Activated gamma-delta T cell treated with anti-CD3 and anti-CD28 coated beads, Interleukin-2, amount 50 U/mL, for 16 hours (primary cell): Measurements from ENCODE around the gene METTL3.
A peak's percentile ranks its signal among the peaks of the same experiment; 100 is the strongest.

Source experiments
- DNase-seq: peaks from one replicate; pipeline ENCODE4 v3.0.0-alpha.2; 2020; ENCODE audit warnings: low read depth

The METTL3 gene

DNA sequence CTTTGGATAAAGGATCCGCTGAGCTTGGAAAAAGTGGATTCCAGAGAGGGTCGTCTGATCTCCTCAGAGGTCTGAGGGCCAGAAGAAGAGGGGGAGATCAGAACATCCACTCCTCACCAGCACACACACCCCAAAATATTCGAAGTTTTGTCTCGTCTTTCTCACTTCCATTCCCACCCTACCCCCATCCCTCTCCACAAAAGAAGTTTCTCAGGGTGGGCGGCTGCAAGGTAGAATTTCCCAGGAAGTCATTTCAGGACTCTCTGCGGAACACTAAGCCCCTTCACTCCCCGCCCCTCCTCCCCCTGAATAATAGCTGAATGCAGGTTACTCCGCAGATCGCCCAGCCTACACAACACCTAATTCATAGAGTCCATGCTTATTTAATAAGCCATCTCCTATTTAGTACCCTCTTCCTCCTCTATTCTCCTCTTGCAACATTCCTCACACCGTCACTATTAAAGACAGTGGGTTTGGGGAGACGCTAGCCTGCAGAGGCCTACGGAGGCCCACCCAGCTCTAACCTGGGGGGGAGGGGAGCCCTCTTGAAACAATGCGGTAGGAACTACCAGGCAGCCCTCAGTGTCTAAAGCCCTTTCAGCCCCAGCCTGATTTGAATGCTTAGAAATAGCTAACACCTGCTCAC is 15.7 kb upstream of the METTL3 start:
- no peak for DNase-seq

DNA sequence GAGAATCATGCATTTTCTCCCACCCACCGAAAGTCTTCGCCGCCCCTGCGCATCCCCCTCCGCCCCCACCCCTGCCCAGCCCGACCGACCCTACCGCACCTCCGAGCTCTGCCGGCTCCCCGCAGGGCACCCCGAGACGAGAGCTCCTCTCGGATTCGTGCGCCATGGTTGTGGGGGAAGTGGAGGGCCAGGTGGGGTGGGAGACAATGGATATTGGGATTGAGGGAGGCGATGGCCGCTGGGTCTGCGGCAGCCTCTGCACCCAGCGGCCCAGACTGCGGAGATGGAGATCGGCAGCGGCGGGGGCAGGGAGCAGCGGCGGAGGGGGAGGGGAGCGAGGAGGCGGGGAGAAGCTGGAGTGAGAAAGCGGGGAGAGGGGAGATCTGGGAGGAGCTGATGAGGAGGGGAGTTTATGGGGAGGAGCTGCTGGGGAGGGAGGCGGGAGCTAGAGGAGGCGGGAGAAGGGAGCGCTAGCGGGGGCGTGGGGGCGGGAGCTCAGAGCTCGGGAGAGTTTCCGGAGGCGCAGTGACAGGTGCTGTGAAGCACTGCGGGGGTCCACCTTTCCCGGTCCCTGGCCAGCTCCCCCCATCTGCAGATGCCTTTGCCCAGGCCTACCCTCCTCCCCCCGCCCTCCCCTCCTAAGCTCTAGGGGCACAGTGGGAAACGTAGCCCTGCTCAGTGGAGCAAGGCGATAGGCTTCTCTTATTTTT is 15.0 kb upstream of the METTL3 start, which contains the start of gene SALL2:
Gene SALL2, minus strand, starts transcription at position 385 of the 710 bp plus-strand sequence. Its CDS starts 219 bp downstream, at position 166.
- peak; percentile 42 for DNase-seq

DNA sequence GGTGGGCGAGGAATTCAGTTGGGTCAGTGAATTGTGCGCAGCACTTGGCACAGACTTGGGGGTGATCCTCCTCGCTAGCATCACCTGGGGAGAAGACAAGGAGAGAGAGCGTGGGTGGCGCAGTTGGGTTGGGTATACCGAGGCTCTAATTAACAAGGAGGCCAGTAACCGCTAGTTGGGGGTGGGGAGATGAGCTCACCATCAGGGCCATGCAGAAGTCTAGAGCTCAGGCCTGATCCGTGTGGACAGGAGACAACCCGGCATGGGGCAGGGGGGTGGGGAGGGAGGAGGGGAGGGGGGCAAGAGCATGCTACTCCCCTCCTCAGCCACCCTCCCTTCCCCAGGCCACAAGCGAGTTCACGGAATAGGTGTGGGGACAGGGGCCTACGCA is 14.4 kb upstream of the METTL3 start:
- DNase-seq: no peak

DNA sequence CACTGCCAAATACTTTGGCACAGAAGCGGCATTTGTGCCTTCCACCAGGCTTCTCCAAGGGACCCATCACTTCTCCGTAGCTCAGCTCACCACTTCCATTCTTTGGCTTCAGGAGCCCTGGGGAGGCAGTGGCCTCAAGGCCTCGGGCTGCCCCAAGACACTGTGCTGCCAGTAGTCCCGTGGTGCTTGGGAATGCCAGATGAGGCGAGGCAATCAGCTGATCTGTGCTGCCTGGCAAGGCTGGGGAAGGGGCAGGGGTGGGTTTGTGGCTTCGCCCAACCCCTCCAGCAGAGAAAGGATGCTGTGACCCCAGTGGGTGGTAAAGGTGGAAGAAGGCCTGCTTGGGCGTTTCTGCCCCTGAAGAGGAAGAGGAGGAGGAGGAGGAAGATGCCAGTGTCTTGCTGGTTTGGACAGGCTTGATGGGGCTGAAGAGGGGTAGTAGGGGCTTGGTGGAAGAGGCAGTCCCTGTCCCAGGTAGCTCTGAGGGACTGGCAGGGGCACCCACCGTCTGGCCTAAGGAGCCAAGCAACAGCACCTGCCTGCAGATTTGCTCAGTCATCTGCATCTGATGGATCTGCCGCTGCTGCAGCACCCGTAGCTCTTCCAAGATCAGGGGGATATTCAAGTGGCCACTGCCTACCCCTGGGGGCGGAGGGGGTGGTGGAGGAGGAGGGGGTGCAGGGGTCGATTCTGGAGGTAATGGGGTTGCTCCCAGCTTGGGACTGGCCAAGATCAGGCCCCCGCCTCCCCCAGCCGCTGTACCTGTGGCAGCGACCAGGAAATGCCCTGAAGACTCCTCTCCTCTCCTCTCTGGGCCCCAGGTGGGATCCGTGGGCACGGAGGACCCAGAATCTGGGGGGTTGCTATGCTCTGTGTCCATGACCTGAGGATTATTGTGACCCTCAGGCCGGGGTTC is 13.7 kb upstream of the METTL3 start:
- no peak for DNase-seq

DNA sequence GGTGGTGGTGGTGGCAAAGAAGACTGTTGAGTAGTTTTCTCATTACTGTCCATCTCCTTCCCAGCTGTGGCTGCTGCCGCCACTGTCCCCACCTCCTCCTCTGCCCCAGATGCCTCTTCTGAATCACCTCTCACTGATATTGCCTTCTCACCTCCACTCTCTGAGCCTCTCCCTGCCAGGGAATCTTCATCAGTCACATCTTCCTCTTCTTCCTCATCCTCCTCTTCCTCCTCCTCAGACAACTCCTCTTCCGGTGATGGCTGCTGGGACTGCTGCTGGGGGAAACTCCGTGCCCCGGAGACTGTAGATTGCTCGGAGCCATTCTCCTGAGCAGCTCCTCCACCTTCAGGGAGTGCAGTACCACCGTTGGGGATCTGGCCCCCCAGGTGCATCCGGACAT is 12.1 kb upstream of the METTL3 start:
- no peak for DNase-seq

DNA sequence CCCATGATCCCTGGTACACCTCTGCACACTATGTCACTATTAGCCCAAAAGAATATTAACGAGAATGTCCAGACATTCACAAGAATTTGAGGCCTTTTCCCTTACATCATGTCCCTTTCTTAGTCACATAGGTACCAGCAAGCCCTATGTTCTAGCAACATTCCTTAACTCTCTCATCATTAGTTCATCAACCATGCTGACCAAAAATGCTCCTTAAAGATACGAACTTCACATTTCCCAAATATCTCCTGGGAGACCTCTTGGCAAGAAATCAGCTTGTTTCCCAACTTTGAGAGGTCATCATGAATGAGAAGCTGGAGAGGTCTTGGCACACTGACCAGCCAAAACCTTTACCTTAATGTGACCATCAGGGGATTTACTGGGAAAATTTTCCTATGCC is 10.4 kb upstream of the METTL3 start:
- DNase-seq: no peak

DNA sequence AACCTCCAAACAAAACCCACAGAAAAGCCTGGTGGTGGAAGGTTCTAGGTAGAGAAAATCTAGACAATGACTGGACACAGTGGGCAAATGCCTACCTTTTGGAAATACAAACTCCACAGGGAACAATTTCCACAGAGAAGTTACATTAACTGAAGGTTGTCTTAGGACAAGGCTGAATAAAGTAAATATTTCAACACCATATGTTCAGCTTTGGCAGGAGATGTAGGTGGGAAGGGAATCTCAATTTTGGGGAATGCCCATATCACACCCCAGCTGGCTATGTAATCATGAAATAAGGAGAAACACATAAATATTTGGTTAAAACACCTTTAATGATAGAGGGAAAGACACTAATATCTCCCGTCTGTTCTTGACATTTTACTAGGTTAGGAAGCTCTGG is 9.6 kb upstream of the METTL3 start:
- DNase-seq: no peak

DNA sequence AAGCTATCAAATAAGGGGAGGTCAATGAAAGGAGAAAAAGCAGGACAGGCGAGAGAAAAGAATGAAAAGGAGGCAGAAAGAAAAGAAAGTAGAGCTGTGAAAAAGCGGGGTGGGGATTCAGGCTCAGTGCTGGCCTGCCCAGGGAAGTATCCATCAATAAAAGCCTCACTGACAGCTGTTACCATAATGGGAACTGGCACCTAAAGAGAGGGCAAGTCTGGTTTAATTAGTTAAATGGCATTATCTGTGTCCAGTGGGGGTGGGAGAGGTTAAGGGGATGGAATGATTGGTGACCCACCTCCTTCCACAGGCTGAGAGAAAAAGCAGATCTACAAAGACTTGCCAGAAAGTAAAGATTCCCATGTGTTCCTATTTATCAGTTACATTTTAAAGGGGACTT is 7.6 kb upstream of the METTL3 start:
- DNase-seq: no peak

DNA sequence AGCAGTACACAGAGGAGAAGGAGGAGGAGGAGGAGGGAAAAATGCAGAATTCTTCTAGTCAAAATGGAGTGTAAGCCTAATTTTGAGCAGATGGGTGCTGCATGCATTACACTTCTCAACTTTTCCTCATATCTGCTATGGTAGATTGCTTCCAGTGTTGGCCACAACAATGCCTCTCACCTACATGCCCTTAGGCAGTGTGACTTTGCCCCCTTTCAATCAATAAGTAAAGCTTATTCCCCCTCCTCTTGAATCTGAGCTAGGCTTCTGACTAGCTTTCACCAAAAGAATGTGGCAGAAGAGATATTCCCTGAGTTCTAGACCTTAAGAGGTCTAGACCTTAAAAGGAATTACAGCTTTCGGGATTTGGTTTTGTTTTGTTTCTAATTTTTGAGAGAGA is 3.2 kb upstream of the METTL3 start:
- DNase-seq: no peak

DNA sequence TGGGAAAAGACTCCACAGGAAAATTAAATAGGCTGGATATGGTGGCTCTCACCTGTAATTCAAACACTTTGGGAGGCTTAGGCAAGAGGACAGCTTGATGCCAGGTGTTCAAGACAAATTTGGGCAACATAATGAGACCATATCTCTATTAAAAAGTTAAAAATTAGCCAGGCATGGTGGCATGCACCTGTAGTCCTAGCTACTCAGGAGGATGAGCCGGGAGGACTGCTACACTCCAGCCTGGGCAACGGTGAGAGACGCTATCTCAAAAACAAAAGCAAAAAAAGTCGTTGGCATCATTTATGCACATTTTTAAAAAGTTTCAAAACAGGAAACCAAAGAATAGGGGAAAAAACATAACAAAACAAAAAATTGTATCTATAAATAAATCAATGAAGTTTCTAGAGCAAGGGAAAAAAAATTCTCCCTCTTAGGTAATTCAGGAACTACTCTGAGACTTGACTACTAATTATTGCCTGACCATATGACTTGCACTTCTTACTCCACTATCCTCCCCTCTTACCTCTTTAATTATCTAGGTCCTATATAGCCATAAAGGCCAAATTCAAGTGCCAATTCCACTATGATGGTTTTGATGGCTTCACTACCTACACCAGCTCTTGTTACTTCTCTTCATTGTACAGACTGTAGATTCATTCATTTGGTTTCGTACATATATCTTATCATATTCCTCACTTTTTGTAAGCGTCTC is 1.6 kb downstream of the METTL3 start:
- DNase-seq: no peak

DNA sequence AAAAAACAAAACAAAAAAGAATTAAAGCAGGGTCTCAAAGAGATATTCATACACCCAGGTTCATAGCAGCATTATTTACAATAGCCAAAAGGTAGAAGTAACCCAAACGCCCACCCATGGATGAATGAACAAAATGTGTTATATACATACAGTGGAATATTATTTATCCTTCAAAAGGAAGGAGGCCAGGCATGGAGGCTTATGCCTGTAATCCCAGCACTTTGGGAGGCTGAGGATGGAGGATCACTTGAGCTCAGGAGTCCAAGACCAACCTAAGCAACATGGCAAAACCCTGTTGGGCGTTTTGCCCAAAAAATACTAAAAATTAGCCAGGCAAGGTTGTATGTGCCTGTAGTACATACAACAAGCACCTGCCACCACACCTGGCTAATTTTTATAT is 4.6 kb downstream of the METTL3 start:
- DNase-seq: no peak

DNA sequence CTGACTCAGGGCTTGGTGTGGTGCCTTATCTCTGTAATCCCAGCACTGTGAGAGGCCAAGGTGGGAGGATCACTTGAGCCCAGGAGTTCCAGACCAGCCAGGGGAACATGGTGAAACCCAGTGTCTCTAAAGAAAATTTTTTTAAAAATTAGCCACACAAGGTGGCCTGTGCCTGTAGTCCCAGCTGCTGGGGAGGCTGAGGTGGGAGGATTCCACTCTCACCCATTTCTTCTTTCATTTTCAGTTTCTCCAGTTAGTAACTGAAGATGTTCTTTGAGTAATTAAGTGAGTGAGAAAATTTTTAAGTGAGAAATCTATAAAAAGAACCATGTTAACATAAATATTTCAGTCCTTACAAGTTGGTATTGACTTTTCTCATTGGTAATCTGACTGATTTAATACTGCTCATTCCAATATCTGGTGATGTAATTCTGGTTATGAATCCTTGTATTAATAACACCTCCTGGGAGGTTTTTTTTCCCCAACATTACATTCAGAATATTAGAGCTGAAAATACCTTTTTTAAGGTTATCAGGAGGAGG is 6.1 kb downstream of the METTL3 start:
- no peak for DNase-seq

DNA sequence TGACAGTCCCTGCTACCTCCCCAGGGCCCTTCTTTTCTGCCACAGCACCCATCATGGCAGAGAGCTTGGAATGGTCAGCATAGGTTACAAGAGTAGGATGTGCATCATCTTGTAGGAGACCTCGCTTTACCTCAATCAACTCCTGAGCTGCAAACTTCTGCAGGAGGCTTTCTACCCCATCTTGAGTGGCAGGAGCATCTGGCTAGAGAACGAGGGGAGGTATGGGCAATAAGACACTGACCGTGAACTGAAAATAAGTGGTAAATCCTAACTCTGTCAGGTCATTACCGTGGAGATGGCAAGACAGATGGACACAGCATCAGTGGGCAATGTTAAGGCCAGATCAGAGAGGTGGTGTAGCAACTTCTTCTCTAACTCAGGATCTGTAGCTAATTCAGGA is 7.8 kb downstream of the METTL3 start:
- no peak for DNase-seq

DNA sequence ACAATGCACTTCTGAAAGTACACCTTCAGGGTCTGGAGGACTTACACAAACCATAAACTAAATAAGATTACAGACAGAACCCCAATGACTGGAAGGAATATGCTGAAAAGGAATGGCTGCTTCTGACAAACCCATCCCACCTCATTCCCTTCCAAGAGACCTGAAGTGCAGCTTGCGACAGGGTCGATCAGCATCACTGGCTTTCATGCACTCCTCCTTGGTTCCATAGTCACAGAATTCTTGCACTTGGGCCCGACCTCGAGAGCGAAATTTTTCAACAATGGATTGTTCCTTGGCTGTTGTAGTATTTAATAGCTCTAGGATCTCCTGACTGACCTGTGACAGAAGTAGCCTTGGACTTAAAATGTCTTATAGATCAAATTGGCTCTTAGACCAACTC is 9.6 kb downstream of the METTL3 start:
- no peak for DNase-seq

DNA sequence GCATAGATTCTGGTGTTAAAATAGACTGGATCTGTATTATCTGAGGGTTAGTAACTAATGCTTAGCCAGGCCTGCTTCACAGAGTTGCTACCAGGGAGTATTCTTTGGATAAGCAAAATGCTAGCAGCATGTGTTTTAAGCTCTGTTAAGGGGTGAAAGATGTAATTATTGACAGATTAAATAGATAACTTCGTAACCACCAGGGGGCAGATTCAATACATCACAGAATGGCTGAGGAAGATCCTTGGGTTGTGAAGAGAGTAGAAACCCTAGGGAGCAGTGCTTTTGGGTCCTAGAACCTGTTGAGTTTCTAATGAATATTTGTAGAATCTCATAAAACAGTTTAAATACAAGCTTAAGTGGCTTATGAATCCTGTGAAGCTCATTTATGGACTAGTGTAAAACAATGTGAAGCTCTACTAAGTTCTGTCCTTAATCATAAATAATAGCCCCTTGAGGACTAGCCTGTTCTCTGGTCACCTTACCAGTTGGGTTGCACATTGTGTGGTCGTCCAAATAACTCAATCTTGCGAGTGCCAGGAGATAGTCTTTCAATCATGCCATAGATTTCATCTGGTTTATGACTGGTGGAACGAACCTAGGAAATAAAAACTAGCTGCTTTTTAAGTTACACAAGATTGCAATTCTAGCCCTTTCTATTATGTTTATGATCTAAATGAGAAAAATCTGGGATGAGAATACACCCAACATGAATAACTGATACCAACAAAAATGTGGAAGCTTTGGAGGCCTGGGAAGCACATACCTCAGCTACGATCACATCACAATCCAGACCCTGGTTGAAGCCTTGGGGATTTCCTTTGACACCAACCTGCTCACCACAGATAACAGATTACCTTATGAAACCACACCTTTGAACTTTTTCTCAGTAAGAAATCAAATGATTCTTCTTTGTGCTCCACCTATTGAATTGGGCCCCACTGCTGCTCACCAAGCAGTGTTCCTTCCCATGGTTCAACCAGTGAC is 12.3 kb downstream of the METTL3 start:
- DNase-seq: no peak

DNA sequence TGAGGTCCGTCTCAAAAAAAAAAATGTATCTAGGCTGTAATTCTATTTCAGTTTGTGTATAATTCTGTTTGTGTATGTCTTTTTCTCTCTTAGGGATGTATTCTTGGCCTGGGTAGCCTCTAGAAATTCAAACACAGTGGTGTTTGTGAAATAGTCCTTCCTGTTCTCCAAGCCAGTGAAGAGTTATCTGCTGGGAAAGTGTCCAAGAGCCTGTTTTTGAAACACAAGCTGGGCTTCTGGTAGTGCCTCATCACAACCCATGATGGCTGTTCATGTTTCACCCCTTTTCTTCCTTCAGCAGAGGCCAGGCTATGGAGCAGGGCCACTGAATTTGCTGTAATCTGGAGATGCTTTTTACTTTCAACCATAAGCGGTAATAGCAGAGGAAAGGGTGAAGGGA is 14.7 kb downstream of the METTL3 start:
- DNase-seq: no peak

DNA sequence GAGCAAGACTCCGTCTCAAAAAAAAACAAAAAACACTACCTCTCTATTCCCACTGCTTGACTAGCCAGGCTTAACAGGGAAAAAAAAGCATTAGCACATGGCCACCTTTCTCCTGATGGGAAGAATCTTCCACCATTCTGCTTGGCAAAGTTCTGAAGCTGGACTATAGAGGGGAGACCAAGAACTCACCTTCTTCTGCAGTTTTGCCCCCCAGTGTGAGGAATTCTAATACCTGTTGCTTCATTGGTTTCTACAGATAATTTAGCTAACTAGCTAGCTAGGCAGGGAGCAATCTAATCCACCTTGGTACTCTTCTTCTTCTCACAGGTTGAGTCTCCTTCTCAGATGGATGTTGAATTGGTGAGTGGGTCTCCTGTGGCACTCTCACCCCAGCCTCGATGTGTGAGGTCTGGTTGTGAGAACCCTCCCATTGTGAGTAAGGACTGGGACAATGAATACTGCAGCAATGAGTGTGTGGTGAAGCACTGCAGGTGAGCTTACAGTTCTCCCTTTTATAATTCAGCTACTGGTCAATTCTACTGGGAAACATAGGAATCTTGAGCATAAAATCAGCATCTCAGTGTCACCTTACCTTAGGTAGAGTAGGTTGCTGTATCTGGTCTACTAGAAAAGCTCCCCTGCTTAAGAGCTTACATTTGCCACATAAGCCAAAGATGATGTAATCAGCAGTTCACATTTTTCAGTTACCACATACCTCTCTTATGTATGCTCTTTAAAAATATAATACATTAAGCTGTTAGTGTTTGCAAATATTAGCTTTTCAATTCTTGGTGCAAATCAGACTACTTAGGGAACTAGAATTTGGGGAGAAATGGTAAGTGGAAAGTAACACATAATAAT is 16.0 kb downstream of the METTL3 start:
- no peak for DNase-seq

DNA sequence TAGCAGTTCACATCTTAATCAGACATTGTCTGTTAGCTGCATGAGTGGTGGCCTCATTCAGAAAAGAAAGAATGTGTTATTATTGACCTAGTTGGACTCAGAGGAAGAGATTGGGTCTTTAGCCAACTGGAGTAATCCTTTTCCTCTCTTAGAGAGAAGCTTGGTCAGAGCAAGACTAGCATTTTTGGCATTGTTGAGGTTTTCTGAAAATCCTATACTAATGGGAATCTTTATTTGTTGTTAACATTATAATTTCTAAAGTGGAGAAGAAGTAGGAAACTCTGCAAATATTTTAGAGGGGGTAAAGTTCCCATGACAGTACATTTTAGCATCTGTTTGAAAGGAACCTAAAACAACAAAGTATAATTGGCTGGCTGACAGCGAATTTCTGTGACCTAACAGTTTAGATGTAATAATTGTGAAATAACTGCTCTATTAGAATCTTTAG is 24.5 kb downstream of the METTL3 start:
- no peak for DNase-seq

DNA sequence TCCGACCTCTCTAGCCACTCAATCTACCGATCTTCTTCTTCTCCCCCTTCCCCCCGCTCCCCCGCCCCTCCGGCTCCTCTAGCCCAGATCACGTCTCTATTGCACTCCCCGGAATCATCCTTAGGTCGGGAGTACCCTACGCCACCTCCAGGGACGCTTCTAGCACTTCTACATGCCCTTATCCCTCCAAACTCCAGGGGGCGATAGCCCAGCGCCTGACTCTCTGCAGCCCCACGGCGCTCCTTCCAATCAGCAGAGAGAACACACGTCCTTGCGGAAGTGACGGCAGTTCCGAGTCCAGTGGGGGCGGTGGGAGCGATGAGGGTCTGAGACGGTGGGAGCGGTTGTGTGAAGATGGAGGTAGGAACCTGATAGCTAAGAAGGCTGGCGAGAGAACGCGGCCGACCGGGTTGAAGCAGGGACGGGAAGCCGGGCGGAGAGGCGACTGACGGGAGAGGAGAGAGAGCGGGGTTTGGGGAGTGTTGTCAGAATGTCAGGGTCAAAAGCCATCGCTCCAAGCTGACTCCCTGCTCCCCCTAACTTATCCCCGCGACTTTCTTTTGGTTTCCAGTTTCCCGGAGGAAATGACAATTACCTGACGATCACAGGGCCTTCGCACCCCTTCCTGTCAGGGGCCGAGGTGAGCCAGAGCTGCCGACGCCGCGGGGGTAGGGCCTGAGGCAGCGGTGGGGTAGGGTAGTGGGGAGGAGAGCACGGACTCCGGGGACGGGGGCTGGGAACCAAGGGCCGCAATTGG is 34.0 kb downstream of the METTL3 start, which contains the start of the genes RAB2B and TOX4:
Gene RAB2B, minus strand, starts transcription at position 35 of the 757 bp plus-strand sequence. CDS start 87 bp downstream, outside the sequence.
Gene TOX4, plus strand, starts transcription at position 271 of the 757 bp plus-strand sequence. Its CDS starts 84 bp downstream, at position 355.
- peak; percentile 94 for DNase-seq
